K562 (cell line): ENCODE results near the gene FPGS. TPM values are rescaled to one million over a fixed set of nuclear protein-coding genes. Genes with fewer than 3 reads are reported as not detected.

ENCODE experiments used
- ATAC-seq: fragments of 200-7000 bp; cut with Tn5 transposase; 3 replicates; pipeline ENCODE4 v1.9.1; 2020; ENCODE audit warnings: moderate library complexity
- BruUV-seq: library from RNA; stranded (reverse); fragments of 400-500 nt; replicated peaks from 2 replicates; lab custom pipeline; 2021; lab: Mats Ljungman, UMichigan
- CTCF ChIA-PET: fragments of 300-600 bp; formaldehyde crosslinking; extraction: SDS; loops from one replicate; lab custom pipeline; 2021; ENCODE audit warnings: low intra/inter-chr PET ratio; lab: Yijun Ruan, JAX
- POLR2A ChIA-PET: fragments of 300-600, 350-650 bp; sonication (Branson Sonifier 250); formaldehyde crosslinking; extraction: SDS; loops from one replicate; lab custom pipeline; 2021; ENCODE audit warnings: antibody characterized with exemption, inconsistent platforms; lab: Yijun Ruan, JAX
- DNase-seq, 4 experiments: peaks; one replicate each; pipeline versions ENCODE4 v3.0.0 to v3.0.0-alpha.2; 2011 to 2018; ENCODE audit warnings: low spot score in 3 of 4, mixed read lengths in 3 of 4; ENCODE audit errors: extremely low read depth in 1 of 4
- FAIRE-seq: peaks from 2 replicates; lab custom pipeline; 2011; peaks lifted over from hg19 to GRCh38; lab: Jason Lieb, UNC
- H2AFZ ChIP-seq: 2 replicates; pipeline ENCODE4 v1.6.0; 2011; ENCODE audit warnings: low read depth, low read length, control low read depth, inconsistent platforms
- H3K27ac ChIP-seq: fragments of 200-600 bp; 3 replicates; pipeline ENCODE4 v1.8.0; 2011; ENCODE audit warnings: low read depth, mild to moderate bottlenecking, control low read depth, inconsistent platforms, low read length, moderate library complexity, mixed read lengths; ENCODE audit errors: extremely low read depth
- H3K27me3 ChIP-seq, 2 experiments: fragments of 300-600 bp in 1 of 2; 2 replicates in 1 of 2; 3 replicates in 1 of 2; pipeline versions ENCODE4 v1.6.0 to v1.8.0; 2011; ENCODE audit warnings: inconsistent platforms in 2 of 2, low read length in 2 of 2, mild to moderate bottlenecking in 1 of 2, mixed read lengths in 1 of 2, moderate library complexity in 1 of 2; ENCODE audit not compliant: control insufficient read depth in 2 of 2, insufficient read depth in 2 of 2
- H3K36me3 ChIP-seq: fragments of 300-600 bp; 3 replicates; pipeline ENCODE4 v1.8.0; 2011; ENCODE audit warnings: mild to moderate bottlenecking, low read length, inconsistent platforms; ENCODE audit not compliant: control insufficient read depth, insufficient read depth
- H3K4me1 ChIP-seq, 2 experiments: fragments of 200-600 bp in 1 of 2; replicated peaks in 1 of 2; 2 replicates in 1 of 2; 3 replicates in 1 of 2; pipeline versions ENCODE4 v1.5.1 to v1.8.0; 2011; ENCODE audit warnings: inconsistent platforms in 2 of 2, low read length in 2 of 2, mild to moderate bottlenecking in 1 of 2, mixed read lengths in 1 of 2, moderate library complexity in 1 of 2; ENCODE audit not compliant: control insufficient read depth in 2 of 2, insufficient read depth in 2 of 2
- H3K4me2 ChIP-seq: 2 replicates; pipeline ENCODE4 v1.6.1; 2011; ENCODE audit warnings: low read length, control low read depth, inconsistent platforms, mixed read lengths; ENCODE audit not compliant: insufficient read depth
- H3K4me3 ChIP-seq: fragments of 200-600 bp; sonication (generic), shearing (Covaris generic); 2 replicates; pipeline ENCODE4 v1.5.1; 2016; ENCODE audit warnings: control low read depth, inconsistent platforms
- H3K79me2 ChIP-seq: fragments of 200-600 bp; 3 replicates; pipeline ENCODE4 v1.8.0; 2011; ENCODE audit warnings: low read length, inconsistent platforms; ENCODE audit not compliant: control insufficient read depth, insufficient read depth
- H3K9ac ChIP-seq, 2 experiments: 2 replicates each; pipeline versions ENCODE4 v1.6.0 to v1.6.1; 2011; ENCODE audit warnings: low read depth in 2 of 2, low read length in 2 of 2, control low read depth in 1 of 2, inconsistent platforms in 1 of 2, mild to moderate bottlenecking in 1 of 2, mixed read lengths in 1 of 2; ENCODE audit not compliant: insufficient read depth in 1 of 2
- H3K9me1 ChIP-seq: one replicate; pipeline ENCODE4 v1.6.0; 2011; ENCODE audit warnings: inconsistent platforms, mild to moderate bottlenecking, low read length, moderate library complexity; ENCODE audit not compliant: control insufficient read depth, insufficient read depth
- H3K9me3 ChIP-seq: replicated peaks from 2 replicates; pipeline ENCODE4 v1.5.1; 2011; ENCODE audit warnings: low read depth, low read length, inconsistent platforms; ENCODE audit not compliant: control insufficient read depth, insufficient read depth
- H4K20me1 ChIP-seq: replicated peaks from 2 replicates; pipeline ENCODE4 v1.6.1; 2011; ENCODE audit warnings: low read length, inconsistent platforms, mixed read lengths; ENCODE audit not compliant: control insufficient read depth, insufficient read depth
- CEBPB ChIP-seq: fragments of 450-650 bp; IDR thresholded peaks from 2 replicates; pipeline ENCODE4 v1.6.1; 2016; ENCODE audit warnings: missing genetic modification characterization, missing compliant biosample characterization
- CEBPG ChIP-seq, 3 experiments: fragments of 200-800 bp in 1 of 3; sonication (Bioruptor generic) in 1 of 3; sonication (generic) in 1 of 3; formaldehyde crosslinking in 1 of 3; IDR thresholded peaks in 2 of 3; conservative IDR thresholded peaks in 1 of 3; 2 replicates each; pipeline versions ENCODE4 v1.6.1 to v1.8.0; 2016 to 2022; ENCODE audit warnings: missing compliant biosample characterization in 2 of 3, missing genetic modification characterization in 2 of 3, mild to moderate bottlenecking in 1 of 3, missing genetic modification reagents in 1 of 3
- WGBS: fragments of 100-300 bp; shearing (Covaris generic); methylation state at CpG from one replicate; pipeline ENCODE4 v1.1.6; 2016; ENCODE audit warnings: low coverage, mixed read lengths; ENCODE audit not compliant: insufficient coverage; ENCODE audit errors: missing lambda C conversion rate; 5-methylcytosine and 5-hydroxymethylcytosine counted together
- in situ Hi-C: fragments of 300-500 bp; cut with MboI; formaldehyde crosslinking; loops from 4 replicates; pipeline ENCODE4 v1.15.0; 2018; ENCODE audit warnings: inconsistent platforms, mixed read lengths
- intact Hi-C: fragments of 100-400 bp; cut with micrococcal nuclease; formaldehyde crosslinking; loops from 2 replicates; pipeline ENCODE4 v1.14.2; 2022
- polyA plus RNA-seq, 8 experiments: library from polyadenylated mRNA; depleted of rRNA in 4 of 8; stranded (reverse) in 5 of 8; unstranded in 3 of 8; fragments of >200 nt; fragmentation: Nextera tagmentation in 2 of 8; fragmentation: Illumina TruSeq in 1 of 8; extraction: Ambion mirVana in 2 of 8; extraction: Trizol in 1 of 8; gene quantifications; 2 replicates each; pipeline versions ENCODE4 v1.2.1 to v1.2.3, GENCODE V29; 2011 to 2014; ENCODE audit warnings: inconsistent platforms in 1 of 8, missing spikeins in 1 of 8
- total RNA-seq, 7 experiments: library from RNA; depleted of rRNA in 6 of 7; stranded (reverse); fragments of >200 nt in 6 of 7; fragmentation: Illumina TruSeq in 2 of 7; extraction: Trizol in 2 of 7; gene quantifications; 2 replicates each; pipeline versions ENCODE4 v1.2.1 to v1.2.3, GENCODE V29; 2011 to 2021; ENCODE audit warnings: low replicate concordance in 1 of 7
- TF ChIP-seq, protein P1 (sequence below): fragments of 450-650 bp; IDR thresholded peaks from 2 replicates; pipeline ENCODE4 v1.6.1; 2014; ENCODE audit warnings: low read depth, mild to moderate bottlenecking, moderate library complexity, borderline replicate concordance
- TF ChIP-seq, protein P2 (sequence below), 2 experiments: fragments of 450-650 bp in 1 of 2; sonication (generic) in 1 of 2; formaldehyde crosslinking in 1 of 2; IDR thresholded peaks in 1 of 2; conservative IDR thresholded peaks in 1 of 2; 2 replicates each; pipeline versions ENCODE4 v1.6.1 to v1.8.1; 2016 to 2023; ENCODE audit warnings: mild to moderate bottlenecking in 2 of 2, moderate library complexity in 2 of 2, inconsistent platforms in 1 of 2, missing genetic modification reagents in 1 of 2
- TF ChIP-seq, protein P3 (sequence below): sonication (generic); formaldehyde crosslinking; IDR thresholded peaks from 2 replicates; pipeline ENCODE4 v1.8.0; 2022; ENCODE audit warnings: mild to moderate bottlenecking, missing genetic modification reagents, borderline replicate concordance

Gene FPGS
- total and polyA plus RNA-seq, 9 of the 15 experiments (the other 6 are each of a cell fraction or from before 2014, with no cell fraction given), result 0.84 to 86.4 (median 59.2) TPM

DNA sequence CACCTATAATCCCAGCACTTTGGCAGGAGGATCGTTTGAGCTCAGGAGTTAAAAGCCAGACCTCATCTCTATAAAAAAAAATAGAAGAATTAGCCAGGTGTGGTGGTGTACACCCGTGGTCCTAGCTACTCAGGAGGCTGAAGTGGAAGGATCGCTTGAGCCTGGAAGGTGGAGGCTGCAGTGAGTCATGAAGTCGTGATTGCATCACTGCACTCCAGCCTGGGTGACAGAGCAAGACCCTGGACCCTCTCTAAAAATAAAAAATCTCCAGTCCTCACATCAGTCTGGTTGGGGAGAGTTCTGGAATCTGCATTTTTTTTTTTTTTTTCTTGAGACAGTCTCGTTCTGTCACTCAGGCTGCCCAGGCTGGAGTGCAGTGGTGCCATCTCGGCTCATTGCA is 9.3 kb downstream of the FPGS start:
- peaks cover 12 to 46% of the 10 kb centered on the region in 2 experiments for H3K4me1 ChIP-seq
- no peak overlapping the region for H3K9ac ChIP-seq
- no peaks in the 10 kb centered on the region for H3K27me3 ChIP-seq
- TF ChIP-seq, protein P1, sequence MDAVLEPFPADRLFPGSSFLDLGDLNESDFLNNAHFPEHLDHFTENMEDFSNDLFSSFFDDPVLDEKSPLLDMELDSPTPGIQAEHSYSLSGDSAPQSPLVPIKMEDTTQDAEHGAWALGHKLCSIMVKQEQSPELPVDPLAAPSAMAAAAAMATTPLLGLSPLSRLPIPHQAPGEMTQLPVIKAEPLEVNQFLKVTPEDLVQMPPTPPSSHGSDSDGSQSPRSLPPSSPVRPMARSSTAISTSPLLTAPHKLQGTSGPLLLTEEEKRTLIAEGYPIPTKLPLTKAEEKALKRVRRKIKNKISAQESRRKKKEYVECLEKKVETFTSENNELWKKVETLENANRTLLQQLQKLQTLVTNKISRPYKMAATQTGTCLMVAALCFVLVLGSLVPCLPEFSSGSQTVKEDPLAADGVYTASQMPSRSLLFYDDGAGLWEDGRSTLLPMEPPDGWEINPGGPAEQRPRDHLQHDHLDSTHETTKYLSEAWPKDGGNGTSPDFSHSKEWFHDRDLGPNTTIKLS, result no peak
- TF ChIP-seq CEBPG (CRISPR knock-in tag; IDR thresholded peaks at IDR 0.05) (peak; percentile 41; the same call in 1 of the 2 replicates), CEBPG (tag; conservative IDR thresholded peaks at IDR 0.05 in 1 of 2, IDR thresholded peaks at IDR 0.05 in 1 of 2) (0 out of 4 replicates have a peak, but pooled peaks of 1 of the 2 experiments have one; percentile 25), CEBPB (peak; percentile 33; the same call in 1 of the 2 replicates)
- TF ChIP-seq, protein P2, sequence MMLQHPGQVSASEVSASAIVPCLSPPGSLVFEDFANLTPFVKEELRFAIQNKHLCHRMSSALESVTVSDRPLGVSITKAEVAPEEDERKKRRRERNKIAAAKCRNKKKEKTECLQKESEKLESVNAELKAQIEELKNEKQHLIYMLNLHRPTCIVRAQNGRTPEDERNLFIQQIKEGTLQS (IDR thresholded peaks at IDR 0.05), result peak; percentile 77
- TF ChIP-seq, protein P2 (CRISPR knock-in tag; conservative IDR thresholded peaks at IDR 0.05), result no peak
- TF ChIP-seq, protein P3, sequence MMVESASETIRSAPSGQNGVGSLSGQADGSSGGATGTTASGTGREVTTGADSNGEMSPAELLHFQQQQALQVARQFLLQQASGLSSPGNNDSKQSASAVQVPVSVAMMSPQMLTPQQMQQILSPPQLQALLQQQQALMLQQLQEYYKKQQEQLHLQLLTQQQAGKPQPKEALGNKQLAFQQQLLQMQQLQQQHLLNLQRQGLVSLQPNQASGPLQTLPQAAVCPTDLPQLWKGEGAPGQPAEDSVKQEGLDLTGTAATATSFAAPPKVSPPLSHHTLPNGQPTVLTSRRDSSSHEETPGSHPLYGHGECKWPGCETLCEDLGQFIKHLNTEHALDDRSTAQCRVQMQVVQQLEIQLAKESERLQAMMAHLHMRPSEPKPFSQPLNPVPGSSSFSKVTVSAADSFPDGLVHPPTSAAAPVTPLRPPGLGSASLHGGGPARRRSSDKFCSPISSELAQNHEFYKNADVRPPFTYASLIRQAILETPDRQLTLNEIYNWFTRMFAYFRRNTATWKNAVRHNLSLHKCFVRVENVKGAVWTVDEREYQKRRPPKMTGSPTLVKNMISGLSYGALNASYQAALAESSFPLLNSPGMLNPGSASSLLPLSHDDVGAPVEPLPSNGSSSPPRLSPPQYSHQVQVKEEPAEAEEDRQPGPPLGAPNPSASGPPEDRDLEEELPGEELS (CRISPR knock-in tag), result no peak
- TF ChIP-seq, all 486 proteins: peak for 3
- FAIRE-seq (no peak), DNase-seq (no peak), ATAC-seq (no peak)
- Histone ChIP-seq H3K27ac (no peak overlapping the region), H3K4me3 (no peak overlapping the region), H3K9me3 (no peaks in the 10 kb centered on the region), H4K20me1 (peaks cover 7% of the 10 kb centered on the region), H3K36me3 (peaks cover 72% of the 10 kb centered on the region), H3K9me1 (peaks cover 2% of the 10 kb centered on the region), H3K4me2 (no peak overlapping the region), H3K79me2 (no peaks in the 10 kb centered on the region), H2AFZ (no peak overlapping the region)
- in situ Hi-C loops (no loop called here), intact Hi-C loops (no loop called here)
- 83% methylated on average over 6 of the region's 6 CpGs for WGBS
- CTCF ChIA-PET, result no interaction called here
- POLR2A ChIA-PET, result interaction anchor here (1.0 to 1.2 kb wide), 2 partner anchors 9 to 15 kb away, joined by 3 to 4 read pairs; partner anchors contain the start of gene FPGS
- no TSS peak for BruUV-seq
